Stimulated activated CD8-positive, alpha-beta memory T cell treated with anti-CD3 and anti-CD28 coated beads, Interleukin-12 subunit alpha, Interleukin-12 subunit beta, amount 100 ng/mL, for 24 hours (primary cell): Measurements from ENCODE around the gene C3orf18.
A peak's percentile ranks its signal among the peaks of the same experiment; 100 is the strongest.

Experiments
- DNase-seq: peaks from one replicate; pipeline ENCODE4 v3.0.0-alpha.2; 2020; ENCODE audit errors: extremely low read depth

C3orf18 gene

GRCh38 chr3:50551054-50551659, 16.4 kb downstream of the C3orf18 start:
- DNase-seq: no peak

- peak; percentile 27 for DNase-seq
These were observed 17.3 kb downstream of the C3orf18 start for GRCh38 chr3:50550079-50550736.

DNA sequence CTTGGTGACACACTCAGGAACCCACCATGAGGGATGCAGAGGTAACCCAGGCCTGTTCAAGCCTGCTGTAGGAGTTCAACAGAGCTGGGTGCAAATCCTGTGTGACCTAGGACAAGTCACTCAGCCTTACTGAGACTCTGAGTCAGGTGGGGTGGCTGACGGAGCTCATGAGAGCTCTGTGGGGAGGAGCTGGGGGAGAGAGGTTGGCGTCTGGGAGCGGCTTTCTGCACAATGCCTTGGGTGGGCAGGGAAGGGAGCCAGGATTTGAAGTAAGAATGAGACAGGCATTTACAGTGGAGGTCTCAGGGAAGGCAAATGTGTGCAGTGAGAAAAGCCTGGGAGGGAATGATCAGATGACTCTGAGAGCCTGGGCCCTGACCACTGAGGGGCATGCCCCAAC, 18.3 kb downstream of the C3orf18 start:
- no peak for DNase-seq

GRCh38 chr3:50545781-50546180, 21.8 kb downstream of the C3orf18 start:
- DNase-seq: no peak

DNA sequence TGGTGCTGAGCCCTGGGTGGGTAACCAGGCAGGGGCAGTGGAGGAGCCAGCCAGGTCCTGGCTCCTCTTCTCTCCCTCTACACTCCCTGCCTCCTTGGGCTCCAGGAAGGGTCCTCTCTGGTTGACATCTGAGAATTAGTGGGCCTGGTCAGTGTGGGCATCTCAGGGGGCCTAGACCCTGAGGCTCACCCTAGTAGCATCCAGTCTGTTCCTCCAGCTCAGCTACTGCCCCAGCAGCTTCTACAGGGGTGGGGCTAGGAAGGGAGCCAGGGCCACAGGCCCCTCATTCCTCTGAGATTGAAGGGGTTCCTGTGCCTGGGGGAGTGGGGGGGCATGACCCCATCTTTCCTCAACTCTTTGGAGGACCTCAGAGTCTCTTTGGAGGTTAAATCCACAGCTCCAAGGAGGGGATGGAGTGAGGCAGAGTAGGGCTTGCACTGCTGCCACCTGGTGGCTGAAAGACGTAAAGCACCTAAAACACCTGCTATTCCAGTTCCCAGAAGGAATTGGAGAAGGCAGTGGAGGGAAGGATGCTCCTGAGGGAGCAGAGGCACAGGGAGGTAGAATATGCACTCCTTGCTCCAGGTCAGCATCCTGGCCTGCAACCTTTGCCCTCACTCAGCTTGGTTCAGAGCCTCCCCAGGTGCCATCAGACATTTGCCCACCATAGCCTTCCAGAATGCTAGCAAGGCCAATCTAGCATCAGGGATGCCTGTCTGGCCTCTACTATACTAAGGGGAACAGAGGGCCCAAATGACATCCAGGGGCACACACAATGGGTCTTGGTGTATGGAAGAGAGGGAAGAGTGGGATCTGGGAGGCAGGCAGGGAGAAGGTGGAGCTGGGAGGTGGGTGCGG, 25.1 kb downstream of the C3orf18 start:
- DNase-seq: peak; percentile 8

- no peak for DNase-seq
These were observed 27.9 kb downstream of the C3orf18 start for GRCh38 chr3:50539356-50540286.

- DNase-seq: no peak
These were observed 30.0 kb downstream of the C3orf18 start for GRCh38 chr3:50537421-50538129.

DNA sequence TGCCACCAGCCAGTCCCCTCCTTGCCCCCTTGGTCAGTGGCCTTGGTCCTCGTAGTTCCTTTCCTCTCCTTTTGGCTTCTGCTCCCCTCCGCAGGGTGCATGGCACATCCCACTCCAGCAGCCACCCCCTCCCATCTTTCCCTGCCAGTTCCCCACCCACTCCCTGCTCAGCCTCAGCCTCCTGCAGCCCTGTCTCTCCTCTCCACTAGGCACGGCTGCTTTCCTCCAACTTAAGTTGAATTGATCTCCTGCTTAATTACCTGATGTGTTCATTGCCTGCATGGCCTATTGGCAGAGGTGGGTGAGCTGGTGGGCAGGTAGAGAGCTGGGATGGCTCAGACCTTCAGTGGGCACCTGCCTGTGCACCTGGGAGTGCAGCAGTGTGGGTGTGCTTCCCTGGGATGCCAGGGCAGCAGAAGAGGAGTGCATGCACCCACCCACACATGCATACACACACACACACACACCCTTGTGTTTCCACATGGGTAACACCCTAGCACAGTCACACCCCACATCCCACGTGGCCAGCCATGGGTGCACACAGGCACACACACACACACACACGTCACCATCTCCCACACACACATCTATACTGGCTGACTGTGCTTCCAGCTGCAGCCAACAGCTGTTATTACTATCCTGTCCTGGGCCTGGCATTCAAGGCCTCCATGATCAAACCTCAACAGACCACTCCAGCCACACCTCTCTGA, 30.9 kb downstream of the C3orf18 start:
- DNase-seq: no peak

- no peak for DNase-seq
These were observed 32.7 kb downstream of the C3orf18 start for GRCh38 chr3:50534681-50535330.

- no peak for DNase-seq
These were observed 33.6 kb downstream of the C3orf18 start for GRCh38 chr3:50533807-50534461.

DNA sequence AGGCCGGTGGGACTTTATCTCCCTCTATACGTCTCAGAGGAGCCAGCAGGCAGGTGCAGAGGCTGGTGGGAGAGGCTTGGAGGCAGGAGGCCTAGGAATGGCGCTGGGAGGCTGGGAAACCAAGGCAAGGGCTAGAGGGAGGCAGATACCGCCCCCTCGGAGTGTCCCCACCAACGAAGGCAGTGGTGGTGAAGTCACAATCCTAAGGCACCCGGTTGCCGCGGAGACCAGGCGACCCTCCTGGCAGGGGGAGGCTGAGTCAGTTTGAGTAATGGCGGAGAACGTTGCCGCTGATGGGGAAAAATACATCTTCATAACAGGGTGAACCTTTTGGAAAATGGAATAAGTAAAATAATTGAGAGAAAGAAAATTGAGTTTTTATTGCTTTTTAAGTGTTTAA, 34.2 kb downstream of the C3orf18 start:
- no peak for DNase-seq

DNA sequence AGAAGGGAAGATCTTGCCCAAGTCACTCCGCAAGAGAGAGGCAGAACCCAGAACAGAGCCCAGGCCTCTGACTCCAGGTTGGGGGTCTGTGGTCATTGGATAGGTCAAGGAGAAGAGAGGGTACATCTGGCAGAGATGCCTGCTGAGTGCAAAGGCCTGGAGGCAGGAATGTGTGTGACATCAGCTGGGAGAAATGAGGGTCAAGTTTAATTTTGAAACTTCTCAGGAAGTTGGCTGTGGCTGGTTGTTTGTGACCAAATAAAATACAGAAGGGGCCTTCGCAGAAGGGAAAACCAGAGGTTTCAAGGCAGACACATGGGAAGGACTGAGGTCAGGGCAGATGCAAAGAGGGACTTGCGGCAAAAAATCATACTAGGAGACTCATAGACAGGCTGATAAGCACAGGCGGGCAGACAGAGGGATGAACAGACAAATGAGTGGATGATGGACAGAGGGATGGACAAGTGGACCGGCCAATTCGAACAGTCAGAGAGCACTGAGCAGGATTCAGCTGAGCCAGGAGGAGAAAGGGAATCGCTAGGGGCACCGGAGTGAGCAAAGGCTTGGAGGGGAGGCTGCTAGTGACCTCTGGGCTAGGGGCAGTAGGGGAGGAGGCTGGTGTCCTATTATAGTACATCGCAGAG, 35.4 kb downstream of the C3orf18 start:
- DNase-seq: no peak

- DNase-seq: no peak
These were observed 36.3 kb downstream of the C3orf18 start for GRCh38 chr3:50531201-50531600.

- no peak for DNase-seq
These were observed 37.3 kb downstream of the C3orf18 start for GRCh38 chr3:50530001-50530970.

- DNase-seq: peak; percentile 31
These were observed 41.6 kb downstream of the C3orf18 start for GRCh38 chr3:50525987-50526386.

- no peak for DNase-seq
These were observed 42.2 kb downstream of the C3orf18 start for GRCh38 chr3:50525191-50525910.

DNA sequence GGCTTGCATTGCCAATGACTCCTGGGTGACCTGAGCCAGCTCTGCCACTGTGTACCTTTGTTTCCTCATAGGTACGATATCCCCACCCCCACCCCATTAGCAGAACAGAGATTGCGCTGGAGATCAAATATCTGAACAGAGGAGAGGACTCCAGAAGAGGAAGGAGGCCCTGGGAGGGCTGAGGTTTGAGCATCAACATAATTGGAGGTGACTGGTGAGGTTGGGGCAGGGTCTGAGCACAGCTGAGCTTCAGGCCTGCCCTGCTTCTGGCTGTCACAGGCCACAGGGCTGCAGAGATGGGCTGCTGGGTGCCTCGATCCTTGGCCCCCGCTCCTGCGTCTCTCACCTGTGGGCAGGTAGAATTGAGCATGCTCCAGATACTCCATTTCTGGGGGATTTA, 42.8 kb downstream of the C3orf18 start:
- no peak for DNase-seq
